HCT116 (cell line): Measurements from ENCODE around the gene ESRP2. TPM values are rescaled to one million over a fixed set of nuclear protein-coding genes. Genes with fewer than 3 reads are reported as not detected.

Experiments
- ATAC-seq: fragments of 200-7000 bp; cut with Tn5 transposase; 2 replicates; pipeline ENCODE4 v1.9.1; 2020; ENCODE audit warnings: mild to moderate bottlenecking, moderate library complexity
- BruUV-seq: library from RNA; stranded (reverse); fragments of 400-500 nt; replicated peaks from 2 replicates; lab custom pipeline; 2021; lab: Mats Ljungman, UMichigan
- CTCF ChIA-PET: fragments of 300-600 bp; sonication (Branson Sonifier 250); formaldehyde crosslinking; loops from one replicate; lab custom pipeline; 2021; ENCODE audit warnings: antibody characterized with exemption; lab: Charles Lee
- POLR2A ChIA-PET: fragments of 300-600, 350-600 bp; sonication (Branson Sonifier 250); formaldehyde crosslinking; loops from one replicate; lab custom pipeline; 2021; ENCODE audit warnings: antibody characterized with exemption; lab: Charles Lee
- RAD21 ChIA-PET, 2 experiments: fragments of 300-600 bp; sonication (Branson Sonifier 250); formaldehyde crosslinking; loops; one replicate each; lab custom pipeline; 2023; ENCODE audit warnings: low total read pairs in 2 of 2; ENCODE audit not compliant: uncharacterized antibody in 2 of 2, unreplicated experiment in 2 of 2, low non-redundant PET in 1 of 2; lab: Charles Lee
- DNase-seq: peaks from one replicate; pipeline ENCODE4 v3.0.0-alpha.2; 2010; ENCODE audit warnings: low read depth, low spot score
- H2AFZ ChIP-seq: fragments of 200-600 bp; shearing (Covaris generic), sonication (generic); 2 replicates; pipeline ENCODE4 v1.6.1; 2017; ENCODE audit warnings: low read depth, mixed run types, mixed read lengths, antibody characterized with exemption, low read length; ENCODE audit not compliant: poor library complexity, severe bottlenecking
- H3K27ac ChIP-seq: 2 replicates; pipeline ENCODE4 v1.5.1; 2012; ENCODE audit warnings: low read depth, low read length
- H3K27me3 ChIP-seq: fragments of 200-600 bp; sonication (generic); 2 replicates; pipeline ENCODE4 v1.6.1; 2016; ENCODE audit warnings: mixed run types, low read length, mixed read lengths; ENCODE audit not compliant: insufficient read depth
- H3K36me3 ChIP-seq, 2 experiments: fragments of 200-500 bp in 1 of 2; fragments of 200-600 bp in 1 of 2; sonication (Bioruptor generic) in 1 of 2; sonication (generic) in 1 of 2; 2 replicates each; pipeline versions ENCODE4 v1.5.1 to v1.6.1; 2014 to 2016; ENCODE audit warnings: low read length in 2 of 2, inconsistent platforms in 1 of 2, mixed read lengths in 1 of 2, mixed run types in 1 of 2; ENCODE audit not compliant: insufficient read depth in 2 of 2, control insufficient read depth in 1 of 2
- H3K4me1 ChIP-seq, 2 experiments: fragments of 200-600 bp in 1 of 2; sonication (generic) in 1 of 2; 2 replicates each; pipeline versions ENCODE4 v1.5.1 to v1.6.1; 2012 to 2017; ENCODE audit warnings: low read length in 2 of 2, inconsistent platforms in 1 of 2, mild to moderate bottlenecking in 1 of 2, mixed read lengths in 1 of 2, mixed run types in 1 of 2, moderate library complexity in 1 of 2; ENCODE audit not compliant: insufficient read depth in 2 of 2, control insufficient read depth in 1 of 2
- H3K4me2 ChIP-seq: fragments of 200-600 bp; sonication (generic); 2 replicates; pipeline ENCODE4 v1.6.1; 2017; ENCODE audit warnings: mixed run types, low read length, mixed read lengths
- H3K4me3 ChIP-seq, 2 experiments: fragments of 200-600 bp in 1 of 2; sonication (generic) in 1 of 2; replicated peaks in 1 of 2; 2 replicates each; pipeline ENCODE4 v1.5.1; 2011 to 2016; ENCODE audit warnings: low read length in 2 of 2, control low read depth in 1 of 2, low read depth in 1 of 2, mild to moderate bottlenecking in 1 of 2, mixed read lengths in 1 of 2, mixed run types in 1 of 2
- H3K79me2 ChIP-seq: fragments of 200-600 bp; sonication (generic); 2 replicates; pipeline ENCODE4 v1.6.1; 2017; ENCODE audit warnings: mild to moderate bottlenecking, mixed run types, low read length, moderate library complexity, mixed read lengths; ENCODE audit not compliant: insufficient read depth
- H3K9ac ChIP-seq: fragments of 200-600 bp; sonication (generic); 2 replicates; pipeline ENCODE4 v1.6.1; 2016; ENCODE audit warnings: low read length, mixed read lengths
- H3K9me2 ChIP-seq: fragments of 200-600 bp; sonication (generic), shearing (Covaris generic); 2 replicates; pipeline ENCODE4 v1.6.1; 2017; ENCODE audit warnings: mixed run types, mild to moderate bottlenecking, moderate library complexity; ENCODE audit not compliant: insufficient read depth
- H3K9me3 ChIP-seq, 2 experiments: fragments of 200-500 bp in 1 of 2; fragments of 200-600 bp in 1 of 2; sonication (Bioruptor generic) in 1 of 2; sonication (generic) in 1 of 2; 2 replicates each; pipeline ENCODE4 v1.6.1; 2014 to 2017; ENCODE audit warnings: low read length in 2 of 2, mixed read lengths in 2 of 2, inconsistent platforms in 1 of 2, low read depth in 1 of 2, mild to moderate bottlenecking in 1 of 2, mixed run types in 1 of 2, moderate library complexity in 1 of 2; ENCODE audit not compliant: control insufficient read depth in 1 of 2, insufficient read depth in 1 of 2
- H4K20me1 ChIP-seq: fragments of 200-600 bp; sonication (generic), shearing (Covaris generic); 2 replicates; pipeline ENCODE4 v1.6.1; 2017; ENCODE audit warnings: mixed run types, mild to moderate bottlenecking, moderate library complexity; ENCODE audit not compliant: insufficient read depth
- ELF1 ChIP-seq: IDR thresholded peaks from 2 replicates; pipeline ENCODE4 v1.6.1; 2012; ENCODE audit warnings: low read depth, borderline replicate concordance
- EZH2phosphoT487 ChIP-seq: fragments of 200-600 bp; IDR thresholded peaks from 2 replicates; pipeline ENCODE4 v1.6.1; 2018; ENCODE audit warnings: antibody characterized with exemption, borderline replicate concordance
- FOSL1 ChIP-seq: IDR thresholded peaks from 2 replicates; pipeline ENCODE4 v1.6.1; 2012; ENCODE audit warnings: low read depth
- JUND ChIP-seq: IDR thresholded peaks from 2 replicates; pipeline ENCODE4 v1.6.1; 2012
- POLR2A ChIP-seq: IDR thresholded peaks from 2 replicates; pipeline ENCODE4 v1.7.0; 2011; ENCODE audit warnings: borderline replicate concordance; ENCODE audit not compliant: insufficient read depth, insufficient read length; ENCODE audit errors: extremely low read depth
- RAD21 ChIP-seq: IDR thresholded peaks from 2 replicates; pipeline ENCODE4 v1.6.1; 2012; ENCODE audit warnings: low read depth, mild to moderate bottlenecking
- SP1 ChIP-seq: IDR thresholded peaks from 2 replicates; pipeline ENCODE4 v1.6.1; 2012; ENCODE audit warnings: low read depth
- intact Hi-C: fragments of 100-400 bp; cut with micrococcal nuclease; formaldehyde crosslinking; loops from 2 replicates; pipeline ENCODE4 v1.10.0; 2022
- total RNA-seq: library from RNA; stranded (reverse); gene quantifications from one replicate; pipeline ENCODE4 v1.2.1, GENCODE V29; 2021; ENCODE audit not compliant: unreplicated experiment
- TF ChIP-seq, protein P1 (sequence below): IDR thresholded peaks from 2 replicates; pipeline ENCODE4 v1.6.1; 2012
- TF ChIP-seq, protein P2 (sequence below): IDR thresholded peaks from 2 replicates; pipeline ENCODE4 v1.6.1; 2011; ENCODE audit warnings: mild to moderate bottlenecking, low read length, moderate library complexity; ENCODE audit not compliant: insufficient replicate concordance; ENCODE audit errors: extremely low read depth
- TF ChIP-seq, protein P3 (sequence below): IDR thresholded peaks from 2 replicates; pipeline ENCODE4 v1.6.1; 2012; ENCODE audit warnings: low read depth

Gene ESRP2
- total RNA-seq, 1 experiment from 2014 or later: 42.5 TPM

DNA sequence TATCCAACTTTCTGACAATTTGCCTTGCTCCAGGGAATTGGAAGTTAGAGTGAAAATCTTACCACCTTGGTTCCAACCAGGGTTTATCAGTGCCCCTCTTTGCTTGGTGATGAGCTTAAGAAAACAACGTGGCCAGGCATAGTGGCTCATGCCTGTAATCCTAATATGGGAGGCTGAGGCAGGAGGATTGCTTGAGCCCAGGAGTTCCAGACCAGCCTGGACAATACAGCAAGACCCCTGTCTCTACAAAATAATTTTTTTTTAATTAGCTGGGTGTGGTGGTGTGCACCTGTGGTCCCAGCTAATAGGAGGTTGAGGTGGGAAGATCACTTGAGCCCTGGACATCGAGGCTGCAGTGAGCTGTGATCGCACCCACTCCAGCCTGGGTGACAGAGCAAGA, 49.8 kb upstream of the ESRP2 start:
- H3K27me3 ChIP-seq: no peaks in the 10 kb centered on the region
- H3K9me2 ChIP-seq: no peaks in the 10 kb centered on the region
- no peaks in the 10 kb centered on the region for H3K9me3 ChIP-seq
- DNase-seq: no peak
- ATAC-seq: no peak
- no peak overlapping the region for H3K4me3 ChIP-seq
- peaks cover 2 to 38% of the 10 kb centered on the region in 2 experiments; a peak in 2 of 4 replicates for H3K36me3 ChIP-seq
- H4K20me1 ChIP-seq: no peaks in the 10 kb centered on the region
- no peak overlapping the region for H2AFZ ChIP-seq
- CTCF ChIA-PET: no interaction called here
- BruUV-seq: no TSS peak
- TF ChIP-seq RAD21: no peak
- TF ChIP-seq JUND: no peak
- TF ChIP-seq, protein P1, sequence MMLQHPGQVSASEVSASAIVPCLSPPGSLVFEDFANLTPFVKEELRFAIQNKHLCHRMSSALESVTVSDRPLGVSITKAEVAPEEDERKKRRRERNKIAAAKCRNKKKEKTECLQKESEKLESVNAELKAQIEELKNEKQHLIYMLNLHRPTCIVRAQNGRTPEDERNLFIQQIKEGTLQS: no peak
- no peak for TF ChIP-seq POLR2A
- TF ChIP-seq, protein P2, sequence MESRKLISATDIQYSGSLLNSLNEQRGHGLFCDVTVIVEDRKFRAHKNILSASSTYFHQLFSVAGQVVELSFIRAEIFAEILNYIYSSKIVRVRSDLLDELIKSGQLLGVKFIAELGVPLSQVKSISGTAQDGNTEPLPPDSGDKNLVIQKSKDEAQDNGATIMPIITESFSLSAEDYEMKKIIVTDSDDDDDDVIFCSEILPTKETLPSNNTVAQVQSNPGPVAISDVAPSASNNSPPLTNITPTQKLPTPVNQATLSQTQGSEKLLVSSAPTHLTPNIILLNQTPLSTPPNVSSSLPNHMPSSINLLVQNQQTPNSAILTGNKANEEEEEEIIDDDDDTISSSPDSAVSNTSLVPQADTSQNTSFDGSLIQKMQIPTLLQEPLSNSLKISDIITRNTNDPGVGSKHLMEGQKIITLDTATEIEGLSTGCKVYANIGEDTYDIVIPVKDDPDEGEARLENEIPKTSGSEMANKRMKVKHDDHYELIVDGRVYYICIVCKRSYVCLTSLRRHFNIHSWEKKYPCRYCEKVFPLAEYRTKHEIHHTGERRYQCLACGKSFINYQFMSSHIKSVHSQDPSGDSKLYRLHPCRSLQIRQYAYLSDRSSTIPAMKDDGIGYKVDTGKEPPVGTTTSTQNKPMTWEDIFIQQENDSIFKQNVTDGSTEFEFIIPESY: no peak
- TF ChIP-seq EZH2phosphoT487: no peak
- no peak for TF ChIP-seq ELF1
- TF ChIP-seq, protein P3, sequence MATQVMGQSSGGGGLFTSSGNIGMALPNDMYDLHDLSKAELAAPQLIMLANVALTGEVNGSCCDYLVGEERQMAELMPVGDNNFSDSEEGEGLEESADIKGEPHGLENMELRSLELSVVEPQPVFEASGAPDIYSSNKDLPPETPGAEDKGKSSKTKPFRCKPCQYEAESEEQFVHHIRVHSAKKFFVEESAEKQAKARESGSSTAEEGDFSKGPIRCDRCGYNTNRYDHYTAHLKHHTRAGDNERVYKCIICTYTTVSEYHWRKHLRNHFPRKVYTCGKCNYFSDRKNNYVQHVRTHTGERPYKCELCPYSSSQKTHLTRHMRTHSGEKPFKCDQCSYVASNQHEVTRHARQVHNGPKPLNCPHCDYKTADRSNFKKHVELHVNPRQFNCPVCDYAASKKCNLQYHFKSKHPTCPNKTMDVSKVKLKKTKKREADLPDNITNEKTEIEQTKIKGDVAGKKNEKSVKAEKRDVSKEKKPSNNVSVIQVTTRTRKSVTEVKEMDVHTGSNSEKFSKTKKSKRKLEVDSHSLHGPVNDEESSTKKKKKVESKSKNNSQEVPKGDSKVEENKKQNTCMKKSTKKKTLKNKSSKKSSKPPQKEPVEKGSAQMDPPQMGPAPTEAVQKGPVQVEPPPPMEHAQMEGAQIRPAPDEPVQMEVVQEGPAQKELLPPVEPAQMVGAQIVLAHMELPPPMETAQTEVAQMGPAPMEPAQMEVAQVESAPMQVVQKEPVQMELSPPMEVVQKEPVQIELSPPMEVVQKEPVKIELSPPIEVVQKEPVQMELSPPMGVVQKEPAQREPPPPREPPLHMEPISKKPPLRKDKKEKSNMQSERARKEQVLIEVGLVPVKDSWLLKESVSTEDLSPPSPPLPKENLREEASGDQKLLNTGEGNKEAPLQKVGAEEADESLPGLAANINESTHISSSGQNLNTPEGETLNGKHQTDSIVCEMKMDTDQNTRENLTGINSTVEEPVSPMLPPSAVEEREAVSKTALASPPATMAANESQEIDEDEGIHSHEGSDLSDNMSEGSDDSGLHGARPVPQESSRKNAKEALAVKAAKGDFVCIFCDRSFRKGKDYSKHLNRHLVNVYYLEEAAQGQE: no peak
- no peak for TF ChIP-seq SP1
- TF ChIP-seq FOSL1: no peak
- POLR2A ChIA-PET: interaction anchor here (0.9 kb wide), 1 partner anchor 48 kb away, joined by 3 read pairs; no protein-coding TSS in a partner anchor
- no peak overlapping the region for H3K9ac ChIP-seq
- H3K27ac ChIP-seq: no peak overlapping the region
- intact Hi-C loops: no loop called here
- peaks cover 0 to 7% of the 10 kb centered on the region in 2 experiments; a peak in 1 of 4 replicates for H3K4me1 ChIP-seq
- peaks cover 67% of the 10 kb centered on the region for H3K79me2 ChIP-seq
- RAD21 ChIA-PET: no interaction called here
- no peak overlapping the region for H3K4me2 ChIP-seq
